ENCODE data around the gene ORC6.

Gene ORC6

GRCh38 chr16:46709469-46710005, 20.1 kb downstream of the ORC6 start:
- no peak for DNase-seq (ENCODE audit: low read depth)
- TF ChIP-seq POLR2A (IDR thresholded peaks at IDR 0.05; ENCODE audit: extremely low read depth, insufficient read length), result no peak
- TF ChIP-seq, protein P1, sequence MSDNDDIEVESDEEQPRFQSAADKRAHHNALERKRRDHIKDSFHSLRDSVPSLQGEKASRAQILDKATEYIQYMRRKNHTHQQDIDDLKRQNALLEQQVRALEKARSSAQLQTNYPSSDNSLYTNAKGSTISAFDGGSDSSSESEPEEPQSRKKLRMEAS (IDR thresholded peaks at IDR 0.05; ENCODE audit: low read depth, low read length), result no peak
- TF ChIP-seq MYC (IDR thresholded peaks at IDR 0.05; ENCODE audit: low read depth, low read length), result no peak
- TF ChIP-seq, protein P2, sequence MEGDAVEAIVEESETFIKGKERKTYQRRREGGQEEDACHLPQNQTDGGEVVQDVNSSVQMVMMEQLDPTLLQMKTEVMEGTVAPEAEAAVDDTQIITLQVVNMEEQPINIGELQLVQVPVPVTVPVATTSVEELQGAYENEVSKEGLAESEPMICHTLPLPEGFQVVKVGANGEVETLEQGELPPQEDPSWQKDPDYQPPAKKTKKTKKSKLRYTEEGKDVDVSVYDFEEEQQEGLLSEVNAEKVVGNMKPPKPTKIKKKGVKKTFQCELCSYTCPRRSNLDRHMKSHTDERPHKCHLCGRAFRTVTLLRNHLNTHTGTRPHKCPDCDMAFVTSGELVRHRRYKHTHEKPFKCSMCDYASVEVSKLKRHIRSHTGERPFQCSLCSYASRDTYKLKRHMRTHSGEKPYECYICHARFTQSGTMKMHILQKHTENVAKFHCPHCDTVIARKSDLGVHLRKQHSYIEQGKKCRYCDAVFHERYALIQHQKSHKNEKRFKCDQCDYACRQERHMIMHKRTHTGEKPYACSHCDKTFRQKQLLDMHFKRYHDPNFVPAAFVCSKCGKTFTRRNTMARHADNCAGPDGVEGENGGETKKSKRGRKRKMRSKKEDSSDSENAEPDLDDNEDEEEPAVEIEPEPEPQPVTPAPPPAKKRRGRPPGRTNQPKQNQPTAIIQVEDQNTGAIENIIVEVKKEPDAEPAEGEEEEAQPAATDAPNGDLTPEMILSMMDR (IDR thresholded peaks at IDR 0.05; ENCODE audit: low read depth, low read length), result no peak
- no peak overlapping the region for H3K4me3 ChIP-seq (ENCODE audit: low read depth, low read length)

DNA sequence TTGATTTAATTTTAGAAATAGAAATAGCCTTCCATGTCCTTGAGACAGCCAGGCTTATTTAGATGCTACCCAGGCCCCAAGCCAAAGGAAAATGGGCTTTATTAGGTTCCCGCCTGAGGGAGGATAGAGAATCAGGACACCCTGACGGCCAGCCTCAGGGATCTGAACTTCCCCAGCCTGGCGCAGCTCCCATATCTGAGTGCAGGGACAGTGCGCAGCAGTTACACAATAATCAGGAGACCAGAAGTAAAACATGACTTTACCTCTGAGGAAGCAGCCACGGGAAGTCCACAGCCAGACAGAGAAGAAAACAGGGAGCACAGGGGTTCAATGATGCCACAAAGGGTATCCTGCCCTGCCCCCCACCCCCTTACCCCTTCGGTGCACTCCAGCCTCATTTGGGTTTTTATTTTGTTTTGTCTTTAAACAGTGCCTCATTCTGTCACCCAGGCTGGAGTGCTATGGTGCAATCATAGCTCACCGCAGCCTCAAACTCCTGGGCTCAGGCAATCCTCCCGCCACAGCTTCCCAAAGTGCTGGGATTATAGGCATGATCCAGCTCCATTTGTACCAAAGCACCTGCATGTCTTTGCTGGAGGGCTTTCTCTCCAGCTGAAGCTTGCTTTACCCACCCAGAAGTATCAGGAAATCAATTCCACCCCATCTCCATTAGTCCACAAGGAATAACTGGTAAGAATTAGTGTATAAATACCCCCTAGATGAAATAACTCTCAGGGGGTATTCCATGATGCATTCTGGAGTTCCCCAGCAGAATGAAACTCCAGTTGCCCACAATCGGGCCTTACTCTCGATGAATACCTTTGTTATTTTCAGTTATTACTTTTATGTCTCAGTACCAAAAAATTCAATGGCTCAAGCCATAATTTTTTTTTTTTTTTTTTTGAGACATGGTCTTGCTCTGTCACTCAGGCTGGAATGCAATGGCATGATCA, 21.9 kb downstream of the ORC6 start:
- TF ChIP-seq POLR2A (IDR thresholded peaks at IDR 0.05; ENCODE audit: extremely low read depth, insufficient read length) (no peak), MYC (IDR thresholded peaks at IDR 0.05; ENCODE audit: low read depth, low read length) (no peak)
- TF ChIP-seq, protein P2 (IDR thresholded peaks at IDR 0.05; ENCODE audit: low read depth, low read length), result no peak
- TF ChIP-seq, protein P1 (IDR thresholded peaks at IDR 0.05; ENCODE audit: low read depth, low read length), result no peak
- peak; percentile 55 for DNase-seq (ENCODE audit: low read depth)
- H3K4me3 ChIP-seq (ENCODE audit: low read depth, low read length), result no peak overlapping the region

DNA sequence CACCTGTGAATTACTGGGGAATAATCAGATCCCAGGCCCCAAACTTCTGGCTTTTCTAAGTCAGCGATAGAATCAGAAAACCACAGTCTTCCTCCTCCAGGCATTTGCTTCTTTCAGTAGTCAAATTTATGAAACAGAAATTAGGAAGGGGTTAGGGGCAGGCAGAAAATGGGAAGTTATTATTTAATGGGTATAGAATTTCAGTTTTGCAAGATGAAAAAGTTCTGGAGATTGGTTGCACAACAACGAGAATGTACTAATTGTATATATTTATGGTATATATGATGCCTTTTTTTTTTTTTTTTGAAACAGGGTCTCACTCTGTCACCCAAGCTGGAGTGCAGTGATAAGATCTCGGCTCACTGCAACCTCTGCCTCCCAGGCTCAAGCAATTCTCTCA, 23.5 kb downstream of the ORC6 start:
- TF ChIP-seq MYC (IDR thresholded peaks at IDR 0.05; ENCODE audit: low read depth, low read length) (no peak), POLR2A (IDR thresholded peaks at IDR 0.05; ENCODE audit: extremely low read depth, insufficient read length) (no peak)
- TF ChIP-seq, protein P1 (IDR thresholded peaks at IDR 0.05; ENCODE audit: low read depth, low read length), result no peak
- TF ChIP-seq, protein P2 (IDR thresholded peaks at IDR 0.05; ENCODE audit: low read depth, low read length), result no peak
- DNase-seq (ENCODE audit: low read depth), result peak; percentile 84
- no peak overlapping the region for H3K4me3 ChIP-seq (ENCODE audit: low read depth, low read length)

- TF ChIP-seq MYC (IDR thresholded peaks at IDR 0.05; ENCODE audit: low read depth, low read length), result no peak
- TF ChIP-seq, protein P2 (IDR thresholded peaks at IDR 0.05; ENCODE audit: low read depth, low read length), result no peak
- TF ChIP-seq, protein P1 (IDR thresholded peaks at IDR 0.05; ENCODE audit: low read depth, low read length), result no peak
- no peak for DNase-seq (ENCODE audit: low read depth)
- no peak overlapping the region for H3K4me3 ChIP-seq (ENCODE audit: low read depth, low read length)
These were observed 24.2 kb downstream of the ORC6 start for GRCh38 chr16:46713634-46714033.

- TF ChIP-seq MYC (IDR thresholded peaks at IDR 0.05; ENCODE audit: low read depth, low read length) (no peak), POLR2A (IDR thresholded peaks at IDR 0.05; ENCODE audit: extremely low read depth, insufficient read length) (no peak)
- no peak overlapping the region for H3K4me3 ChIP-seq (ENCODE audit: low read depth, low read length)
- no peak for DNase-seq (ENCODE audit: low read depth)
These were observed 25.5 kb downstream of the ORC6 start for GRCh38 chr16:46714797-46715591.
